ENCODE results near the gene PITHD1.
A peak's percentile ranks its signal among the peaks of the same experiment; 100 is the strongest.
"Not testable (repeated sequence)": the region's sequence is repeated elsewhere in the genome, so short reads cannot be mapped to it uniquely, and the experiment has no call there.

The PITHD1 gene

GRCh38 chr1:23794732-23795182 is 16.5 kb downstream of the PITHD1 start:
- CTCF ChIA-PET, result interaction anchor here (0.8 to 2.8 kb wide), 4 partner anchors 12 to 122 kb away, joined by 3 to 10 read pairs (median 3); no protein-coding TSS in a partner anchor
- H3K9me3 ChIP-seq (ENCODE audit: control extremely low read depth in 1 of 5, control insufficient read depth in 4 of 5, insufficient read depth in 2 of 5, low read depth in 1 of 5, low read length in 4 of 5); DNase-seq; H3K4me3 ChIP-seq (ENCODE audit: control insufficient read depth in 1 of 7, extremely low read depth in 1 of 7, insufficient read depth in 4 of 7, low read depth in 2 of 7, low read length in 6 of 7); POLR2A ChIA-PET; H3K27ac ChIP-seq (ENCODE audit: insufficient read depth in 1 of 2, low read depth in 1 of 2, low read length in 2 of 2, poor library complexity in 1 of 2, severe bottlenecking in 2 of 2); H3K27me3 ChIP-seq (replicated peaks in 2 of 5; ENCODE audit: control insufficient read depth in 4 of 5, insufficient read depth in 5 of 5, low read length in 4 of 5): not testable (repeated sequence)
- H3K36me3 ChIP-seq (ENCODE audit: control insufficient read depth in 4 of 4, insufficient read depth in 4 of 4, low read length in 3 of 4), result peaks cover 0 to 47% (median 27%) of the 10 kb centered on the region in 4 experiments
- WGBS (ENCODE audit: insufficient coverage), result 92% methylated on average over 4 of the region's 9 CpGs
- peaks cover 4 to 47% (median 43%) of the 10 kb centered on the region in 4 experiments for H3K4me1 ChIP-seq (ENCODE audit: control extremely low read depth in 1 of 4, control insufficient read depth in 4 of 4, insufficient read depth in 4 of 4, low read length in 3 of 4)

- H3K9me3 ChIP-seq (ENCODE audit: control extremely low read depth in 1 of 5, control insufficient read depth in 4 of 5, insufficient read depth in 2 of 5, low read depth in 1 of 5, low read length in 4 of 5), result no peaks in the 10 kb centered on the region
- H3K27ac ChIP-seq (ENCODE audit: insufficient read depth in 1 of 2, low read depth in 1 of 2, low read length in 2 of 2, poor library complexity in 1 of 2, severe bottlenecking in 2 of 2), result no peak overlapping the region
- WGBS (ENCODE audit: insufficient coverage), result 94% methylated on average over 11 of the region's 16 CpGs
- peaks cover 0 to 47% (median 27%) of the 10 kb centered on the region in 4 experiments for H3K36me3 ChIP-seq (ENCODE audit: control insufficient read depth in 4 of 4, insufficient read depth in 4 of 4, low read length in 3 of 4)
- H3K4me1 ChIP-seq (ENCODE audit: control extremely low read depth in 1 of 4, control insufficient read depth in 4 of 4, insufficient read depth in 4 of 4, low read length in 3 of 4), result peaks cover 0 to 43% (median 38%) of the 10 kb centered on the region in 4 experiments
- H3K27me3 ChIP-seq (replicated peaks in 2 of 5; ENCODE audit: control insufficient read depth in 4 of 5, insufficient read depth in 5 of 5, low read length in 4 of 5), result no peaks in the 10 kb centered on the region
- ChIA-PET POLR2A (no interaction called here), CTCF (interaction anchor here (1.0 to 2.8 kb wide), 4 partner anchors 9 to 121 kb away, joined by 3 to 10 read pairs (median 4); no protein-coding TSS in a partner anchor)
- no peak overlapping the region for H3K4me3 ChIP-seq (ENCODE audit: control insufficient read depth in 1 of 7, extremely low read depth in 1 of 7, insufficient read depth in 4 of 7, low read depth in 2 of 7, low read length in 6 of 7)
- no peak for DNase-seq
Observed at GRCh38 chr1:23795676-23796465, 17.7 kb downstream of the PITHD1 start.

- no peaks in the 10 kb centered on the region for H3K9me3 ChIP-seq (ENCODE audit: control extremely low read depth in 1 of 5, control insufficient read depth in 4 of 5, insufficient read depth in 2 of 5, low read depth in 1 of 5, low read length in 4 of 5)
- peaks cover 0 to 45% (median 40%) of the 10 kb centered on the region in 4 experiments for H3K4me1 ChIP-seq (ENCODE audit: control extremely low read depth in 1 of 4, control insufficient read depth in 4 of 4, insufficient read depth in 4 of 4, low read length in 3 of 4)
- POLR2A ChIA-PET, result no interaction called here
- H3K36me3 ChIP-seq (ENCODE audit: control insufficient read depth in 4 of 4, insufficient read depth in 4 of 4, low read length in 3 of 4), result peaks cover 0 to 47% (median 27%) of the 10 kb centered on the region in 4 experiments
- no peaks in the 10 kb centered on the region for H3K27me3 ChIP-seq (replicated peaks in 2 of 5; ENCODE audit: control insufficient read depth in 4 of 5, insufficient read depth in 5 of 5, low read length in 4 of 5)
- H3K4me3 ChIP-seq (ENCODE audit: control insufficient read depth in 1 of 7, extremely low read depth in 1 of 7, insufficient read depth in 4 of 7, low read depth in 2 of 7, low read length in 6 of 7), result no peak overlapping the region
- WGBS (ENCODE audit: insufficient coverage), result 96% methylated on average over 12 of the region's 17 CpGs
- no peak for DNase-seq
- no peak overlapping the region for H3K27ac ChIP-seq (ENCODE audit: insufficient read depth in 1 of 2, low read depth in 1 of 2, low read length in 2 of 2, poor library complexity in 1 of 2, severe bottlenecking in 2 of 2)
- CTCF ChIA-PET, result interaction anchor here (1.0 to 4.6 kb wide), 8 partner anchors 9 to 120 kb away, joined by 3 to 28 read pairs (median 6); partner anchors contain the start of gene PITHD1
Observed at GRCh38 chr1:23796466-23797271, 18.5 kb downstream of the PITHD1 start.

- no peaks in the 10 kb centered on the region for H3K9me3 ChIP-seq (ENCODE audit: control extremely low read depth in 1 of 5, control insufficient read depth in 4 of 5, insufficient read depth in 2 of 5, low read depth in 1 of 5, low read length in 4 of 5)
- CTCF ChIA-PET, result interaction anchor here (0.5 to 4.6 kb wide), 10 partner anchors 8 to 119 kb away, joined by 3 to 28 read pairs (median 4); partner anchors contain the start of genes ELOA and PITHD1
- POLR2A ChIA-PET, result interaction anchor here (1.1 to 1.3 kb wide), 2 partner anchors 19 to 26 kb away, joined by 3 to 4 read pairs; partner anchors contain the start of gene PITHD1
- H3K4me3 ChIP-seq (ENCODE audit: control insufficient read depth in 1 of 7, extremely low read depth in 1 of 7, insufficient read depth in 4 of 7, low read depth in 2 of 7, low read length in 6 of 7), result no peak overlapping the region
- WGBS (ENCODE audit: insufficient coverage), result 97% methylated on average over 16 of the region's 20 CpGs
- no peak overlapping the region for H3K27ac ChIP-seq (ENCODE audit: insufficient read depth in 1 of 2, low read depth in 1 of 2, low read length in 2 of 2, poor library complexity in 1 of 2, severe bottlenecking in 2 of 2)
- H3K27me3 ChIP-seq (replicated peaks in 2 of 5; ENCODE audit: control insufficient read depth in 4 of 5, insufficient read depth in 5 of 5, low read length in 4 of 5), result no peaks in the 10 kb centered on the region
- H3K4me1 ChIP-seq (ENCODE audit: control extremely low read depth in 1 of 4, control insufficient read depth in 4 of 4, insufficient read depth in 4 of 4, low read length in 3 of 4), result peaks cover 0 to 34% (median 30%) of the 10 kb centered on the region in 4 experiments
- peaks cover 0 to 50% (median 27%) of the 10 kb centered on the region in 4 experiments for H3K36me3 ChIP-seq (ENCODE audit: control insufficient read depth in 4 of 4, insufficient read depth in 4 of 4, low read length in 3 of 4)
- no peak for DNase-seq
Observed at GRCh38 chr1:23797478-23798448, 19.5 kb downstream of the PITHD1 start.

GRCh38 chr1:23798662-23799142 is 20.5 kb downstream of the PITHD1 start:
- DNase-seq, result peak; percentile 48 to 56 (median 51)
- H3K4me3 ChIP-seq (ENCODE audit: control insufficient read depth in 1 of 7, extremely low read depth in 1 of 7, insufficient read depth in 4 of 7, low read depth in 2 of 7, low read length in 6 of 7), result no peak overlapping the region
- H3K27me3 ChIP-seq (replicated peaks in 2 of 5; ENCODE audit: control insufficient read depth in 4 of 5, insufficient read depth in 5 of 5, low read length in 4 of 5), result no peaks in the 10 kb centered on the region
- H3K9me3 ChIP-seq (ENCODE audit: control extremely low read depth in 1 of 5, control insufficient read depth in 4 of 5, insufficient read depth in 2 of 5, low read depth in 1 of 5, low read length in 4 of 5), result no peaks in the 10 kb centered on the region
- H3K27ac ChIP-seq (ENCODE audit: insufficient read depth in 1 of 2, low read depth in 1 of 2, low read length in 2 of 2, poor library complexity in 1 of 2, severe bottlenecking in 2 of 2), result no peak overlapping the region
- WGBS (ENCODE audit: insufficient coverage), result 91% methylated on average over 12 of the region's 12 CpGs
- peaks cover 0 to 43% (median 27%) of the 10 kb centered on the region in 4 experiments for H3K36me3 ChIP-seq (ENCODE audit: control insufficient read depth in 4 of 4, insufficient read depth in 4 of 4, low read length in 3 of 4)
- ChIA-PET POLR2A (interaction anchor here (0.6 to 1.3 kb wide), 3 partner anchors 20 to 27 kb away, joined by 3 to 4 read pairs (median 3); partner anchors contain the start of gene PITHD1), CTCF (interaction anchor here (0.5 to 4.6 kb wide), 9 partner anchors 11 to 118 kb away, joined by 3 to 28 read pairs (median 4); partner anchors contain the start of gene PITHD1)
- peaks cover 0 to 24% (median 21%) of the 10 kb centered on the region in 4 experiments for H3K4me1 ChIP-seq (ENCODE audit: control extremely low read depth in 1 of 4, control insufficient read depth in 4 of 4, insufficient read depth in 4 of 4, low read length in 3 of 4)

- H3K27ac ChIP-seq (ENCODE audit: insufficient read depth in 1 of 2, low read depth in 1 of 2, low read length in 2 of 2, poor library complexity in 1 of 2, severe bottlenecking in 2 of 2), result no peak overlapping the region
- 61% methylated on average over 6 of the region's 7 CpGs for WGBS (ENCODE audit: insufficient coverage)
- CTCF ChIA-PET, result interaction anchor here (1.1 to 4.6 kb wide), 5 partner anchors 11 to 117 kb away, joined by 3 to 28 read pairs (median 4); partner anchors contain the start of gene PITHD1
Observed at GRCh38 chr1:23799255-23799569, 21.0 kb downstream of the PITHD1 start.

More at GRCh38 chr1:23799255-23799569, 21.0 kb downstream of the PITHD1 start:
- Histone ChIP-seq H3K4me3 (ENCODE audit: control insufficient read depth in 1 of 7, extremely low read depth in 1 of 7, insufficient read depth in 4 of 7, low read depth in 2 of 7, low read length in 6 of 7) (peak overlapping the region in 5 of 7 experiments; percentile 66 to 89 (median 85)), H3K27me3 (replicated peaks in 2 of 5; ENCODE audit: control insufficient read depth in 4 of 5, insufficient read depth in 5 of 5, low read length in 4 of 5) (no peaks in the 10 kb centered on the region), H3K4me1 (ENCODE audit: control extremely low read depth in 1 of 4, control insufficient read depth in 4 of 4, insufficient read depth in 4 of 4, low read length in 3 of 4) (peaks cover 0 to 23% (median 20%) of the 10 kb centered on the region in 4 experiments), H3K9me3 (ENCODE audit: control extremely low read depth in 1 of 5, control insufficient read depth in 4 of 5, insufficient read depth in 2 of 5, low read depth in 1 of 5, low read length in 4 of 5) (no peaks in the 10 kb centered on the region), H3K36me3 (ENCODE audit: control insufficient read depth in 4 of 4, insufficient read depth in 4 of 4, low read length in 3 of 4) (peaks cover 0 to 42% (median 27%) of the 10 kb centered on the region in 4 experiments)
- POLR2A ChIA-PET, result interaction anchor here (0.6 to 1.3 kb wide), 3 partner anchors 21 to 27 kb away, joined by 3 to 4 read pairs (median 3); partner anchors contain the start of gene PITHD1
- no peak for DNase-seq

Measured in common myeloid progenitor, CD34-positive (primary cell).